MG63 (cell line): Measurements from ENCODE around the gene BRD3. TPM values are rescaled to one million over a fixed set of nuclear protein-coding genes. Genes with fewer than 3 reads are reported as not detected.
A peak's percentile ranks its signal among the peaks of the same experiment; 100 is the strongest.

Experiments used
- DNase-seq: peaks from one replicate; pipeline ENCODE4 v3.0.0-alpha.2; 2020
- H3K27me3 ChIP-seq: fragments of 250-450 bp; sonication (Bioruptor Pico); 2 replicates; pipeline ENCODE4 v1.5.1; 2020; ENCODE audit warnings: mild to moderate bottlenecking, moderate library complexity
- H3K36me3 ChIP-seq: fragments of 250-450 bp; sonication (Bioruptor Pico); 2 replicates; pipeline ENCODE4 v1.5.1; 2020; ENCODE audit warnings: mild to moderate bottlenecking, moderate library complexity
- H3K4me3 ChIP-seq: fragments of 250-450 bp; sonication (Bioruptor Pico); 2 replicates; pipeline ENCODE4 v1.5.1; 2020; ENCODE audit warnings: mild to moderate bottlenecking, moderate library complexity
- H3K9me3 ChIP-seq: fragments of 250-450 bp; sonication (Bioruptor Pico); 2 replicates; pipeline ENCODE4 v1.5.1; 2020; ENCODE audit warnings: mild to moderate bottlenecking, moderate library complexity
- total RNA-seq: library from RNA; depleted of rRNA; stranded (reverse); fragments of >200 nt; shearing (Covaris generic); gene quantifications from 2 replicates; pipeline ENCODE4 v1.2.3, GENCODE V29; 2014; ENCODE audit warnings: low replicate concordance

The BRD3 gene
- total RNA-seq, 1 experiment from 2014 or later, result 5.0 TPM

DNA sequence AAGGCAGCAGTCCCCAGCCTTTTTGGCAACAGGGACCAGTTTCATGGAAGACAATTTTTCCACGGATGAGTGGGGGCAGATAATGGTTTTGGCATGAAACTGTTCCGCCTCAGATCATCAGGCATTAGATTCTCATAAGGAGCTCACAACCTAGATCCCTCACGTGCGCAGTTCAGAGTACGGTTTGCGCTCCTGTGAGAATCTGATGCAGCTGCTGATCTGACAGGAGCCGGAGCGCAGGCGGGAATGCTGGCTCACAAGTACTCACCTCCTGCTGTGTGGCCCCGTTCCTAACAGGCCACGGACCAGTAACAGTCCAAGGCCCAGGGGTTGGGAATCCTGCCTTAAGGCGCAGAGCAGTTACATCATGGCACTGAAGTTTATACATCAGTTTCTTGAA is 3.3 kb upstream of the BRD3 start:
- Histone ChIP-seq H3K4me3 (no peak overlapping the region), H3K27me3 (no peaks in the 10 kb centered on the region; the same call in 1 of the 2 replicates), H3K9me3 (peaks cover 2% of the 10 kb centered on the region; the same call in 1 of the 2 replicates), H3K36me3 (no peaks in the 10 kb centered on the region)
- no peak for DNase-seq

DNA sequence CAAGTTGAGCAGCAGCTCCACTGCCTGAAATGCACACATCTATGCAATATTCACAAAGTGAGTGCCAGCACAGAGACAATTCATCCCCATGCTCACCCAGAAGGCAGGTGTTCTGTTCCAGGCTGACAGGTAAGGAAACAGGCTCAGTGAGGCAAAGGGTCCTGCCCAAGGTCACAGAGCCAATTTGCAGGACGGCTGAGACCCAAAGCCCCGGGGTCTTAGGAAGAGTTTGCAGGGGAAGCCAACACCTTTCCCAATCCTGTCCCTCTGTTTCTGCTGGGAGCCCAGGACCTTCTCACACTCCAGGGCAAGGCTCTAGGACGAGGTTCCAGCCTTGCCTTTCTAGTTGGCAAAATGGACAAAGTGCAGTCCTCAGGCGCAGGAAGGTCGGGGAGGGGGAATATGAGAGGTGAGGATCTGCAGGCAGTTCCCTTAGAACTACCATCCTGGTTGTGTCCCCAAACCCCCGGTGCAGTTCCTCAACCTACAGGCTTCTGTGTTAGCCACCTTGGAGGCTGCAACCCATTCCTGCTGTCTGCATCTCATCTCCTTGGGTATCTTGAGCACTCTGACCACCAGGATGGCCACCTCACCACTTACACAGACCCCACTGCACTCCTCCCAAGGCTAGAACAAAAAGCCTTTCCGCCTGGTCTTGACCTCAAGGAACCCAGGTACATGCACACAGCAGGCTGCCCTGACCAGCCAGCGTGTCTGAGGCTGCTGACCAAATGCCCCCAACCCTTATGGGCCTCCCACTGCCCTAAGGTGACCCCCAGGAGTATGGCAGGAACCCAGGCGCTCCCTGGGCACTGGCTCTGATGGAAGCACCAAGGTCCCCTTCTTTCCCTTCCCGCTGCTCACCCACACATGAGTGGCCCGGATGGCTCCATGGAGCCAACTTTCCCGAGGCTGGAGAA is 1.9 kb upstream of the BRD3 start:
- DNase-seq, result no peak
- Histone ChIP-seq H3K27me3 (no peaks in the 10 kb centered on the region; the same call in 1 of the 2 replicates), H3K9me3 (peaks cover 2% of the 10 kb centered on the region; the same call in 1 of the 2 replicates), H3K4me3 (no peak overlapping the region), H3K36me3 (0 out of 2 replicates have a peak, but pooled peaks cover 3% of the 10 kb centered on the region)

DNA sequence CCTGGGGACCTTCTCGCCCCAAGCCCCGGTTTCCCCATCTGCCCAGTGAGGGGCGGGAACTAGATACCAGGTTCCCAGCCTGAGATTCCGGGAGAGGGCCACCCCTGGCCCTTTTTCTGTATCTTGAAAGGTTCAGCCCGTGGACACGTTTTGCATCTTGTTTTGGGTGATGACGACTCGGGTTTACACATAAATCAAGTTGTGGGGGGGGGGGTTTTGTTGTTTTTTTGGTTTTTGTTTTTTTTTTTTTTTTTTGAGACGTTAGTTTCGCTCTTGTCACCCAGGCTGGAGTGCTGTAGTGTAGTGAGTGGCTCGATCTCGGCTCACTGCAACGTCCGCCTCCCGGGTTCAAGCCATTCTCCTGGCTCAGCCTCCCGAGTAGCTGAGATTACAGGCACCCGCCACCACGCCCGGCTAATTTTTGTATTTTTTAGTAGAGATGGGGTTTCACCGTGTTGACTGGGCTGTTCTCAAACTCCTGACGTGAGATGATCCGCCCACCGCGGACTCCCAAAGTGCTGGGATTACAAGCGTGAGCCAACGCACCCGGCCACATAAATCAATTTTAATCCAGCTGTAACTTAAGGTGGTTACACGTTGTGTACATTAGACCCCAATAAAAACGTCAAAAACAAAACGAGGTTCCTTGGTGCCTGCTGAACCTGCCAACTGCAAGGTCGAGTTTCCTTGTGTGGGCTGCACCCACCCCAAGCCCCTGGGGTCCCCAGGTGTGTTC is 1.1 kb upstream of the BRD3 start:
- Histone ChIP-seq H3K36me3 (peaks cover 5% of the 10 kb centered on the region), H3K27me3 (no peaks in the 10 kb centered on the region; the same call in 1 of the 2 replicates), H3K4me3 (peak overlapping the region; percentile 63), H3K9me3 (peaks cover 2% of the 10 kb centered on the region; the same call in 1 of the 2 replicates)
- no peak for DNase-seq

DNA sequence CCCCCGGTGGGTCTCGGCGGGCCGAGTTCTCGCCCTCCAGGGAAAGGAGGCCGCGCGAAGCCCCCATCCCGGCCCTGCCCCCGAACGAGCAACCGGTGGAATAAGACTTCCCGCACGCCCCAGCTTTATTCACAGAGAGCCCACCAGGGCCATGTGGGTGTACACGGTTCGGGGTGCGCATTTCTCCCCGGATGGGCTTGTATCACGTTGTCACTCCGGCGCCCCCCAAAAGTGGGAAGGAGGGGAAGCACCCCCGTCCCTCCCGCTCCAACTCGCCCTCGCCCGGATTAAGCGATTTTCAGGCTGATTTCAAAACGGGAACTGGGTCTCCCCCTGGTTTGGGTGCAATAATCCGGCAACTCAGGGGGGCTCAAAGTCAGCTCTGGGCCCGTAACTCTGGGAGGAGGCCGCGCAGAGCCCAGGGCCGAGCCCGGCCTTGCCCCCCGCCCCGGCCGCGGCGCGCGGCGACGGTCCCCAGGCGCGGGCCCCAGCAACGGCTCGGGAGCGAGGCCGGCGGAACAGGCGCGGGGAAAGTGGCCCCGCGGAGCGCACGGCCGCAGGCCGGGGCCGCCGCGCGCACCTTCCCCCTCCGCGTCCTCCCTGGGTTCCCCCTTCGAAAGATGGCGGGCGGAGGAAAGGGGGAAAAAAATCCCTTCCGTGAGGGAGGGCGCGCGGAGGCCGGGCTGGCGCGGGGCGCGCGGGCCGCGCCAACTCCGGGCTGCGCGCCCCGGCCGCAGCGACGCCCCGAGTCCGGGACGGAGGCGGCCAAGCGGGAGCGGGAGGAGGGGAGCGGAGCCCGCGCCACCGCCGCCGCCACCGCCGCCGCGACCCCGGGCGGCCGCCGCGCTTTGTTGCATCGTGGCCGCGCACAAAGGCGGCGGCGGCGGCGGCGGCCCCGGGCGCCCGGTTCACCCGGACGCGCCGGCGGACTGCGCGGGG is 644 bp downstream of the BRD3 start:
- H3K9me3 ChIP-seq, result no peaks in the 10 kb centered on the region
- no peaks in the 10 kb centered on the region; the same call in 1 of the 2 replicates for H3K27me3 ChIP-seq
- peak; percentile 27 for DNase-seq
- peaks cover 5% of the 10 kb centered on the region for H3K36me3 ChIP-seq
- peak overlapping the region; percentile 72 for H3K4me3 ChIP-seq

DNA sequence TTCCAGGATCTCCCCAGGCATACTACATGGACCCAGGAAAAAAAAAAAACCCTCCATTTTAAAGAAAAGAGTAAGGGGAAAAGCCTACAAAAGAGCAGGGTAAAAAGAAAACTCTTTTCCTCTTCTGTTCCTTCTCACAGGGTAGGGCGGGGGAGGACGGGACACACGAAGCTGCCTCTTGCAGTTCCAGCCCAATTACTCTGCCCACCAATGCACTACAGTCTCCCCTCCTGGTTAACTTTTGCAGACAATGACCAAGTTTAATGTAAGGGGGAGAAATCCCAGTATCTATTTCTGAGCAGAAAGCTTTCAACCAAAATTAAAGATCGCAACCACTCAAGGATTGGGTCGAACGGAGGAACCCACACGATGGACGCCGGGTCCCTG is 1.3 kb downstream of the BRD3 start:
- Histone ChIP-seq H3K9me3 (no peaks in the 10 kb centered on the region), H3K27me3 (no peaks in the 10 kb centered on the region; the same call in 1 of the 2 replicates), H3K36me3 (peaks cover 5% of the 10 kb centered on the region), H3K4me3 (peak overlapping the region; percentile 72)
- no peak for DNase-seq

DNA sequence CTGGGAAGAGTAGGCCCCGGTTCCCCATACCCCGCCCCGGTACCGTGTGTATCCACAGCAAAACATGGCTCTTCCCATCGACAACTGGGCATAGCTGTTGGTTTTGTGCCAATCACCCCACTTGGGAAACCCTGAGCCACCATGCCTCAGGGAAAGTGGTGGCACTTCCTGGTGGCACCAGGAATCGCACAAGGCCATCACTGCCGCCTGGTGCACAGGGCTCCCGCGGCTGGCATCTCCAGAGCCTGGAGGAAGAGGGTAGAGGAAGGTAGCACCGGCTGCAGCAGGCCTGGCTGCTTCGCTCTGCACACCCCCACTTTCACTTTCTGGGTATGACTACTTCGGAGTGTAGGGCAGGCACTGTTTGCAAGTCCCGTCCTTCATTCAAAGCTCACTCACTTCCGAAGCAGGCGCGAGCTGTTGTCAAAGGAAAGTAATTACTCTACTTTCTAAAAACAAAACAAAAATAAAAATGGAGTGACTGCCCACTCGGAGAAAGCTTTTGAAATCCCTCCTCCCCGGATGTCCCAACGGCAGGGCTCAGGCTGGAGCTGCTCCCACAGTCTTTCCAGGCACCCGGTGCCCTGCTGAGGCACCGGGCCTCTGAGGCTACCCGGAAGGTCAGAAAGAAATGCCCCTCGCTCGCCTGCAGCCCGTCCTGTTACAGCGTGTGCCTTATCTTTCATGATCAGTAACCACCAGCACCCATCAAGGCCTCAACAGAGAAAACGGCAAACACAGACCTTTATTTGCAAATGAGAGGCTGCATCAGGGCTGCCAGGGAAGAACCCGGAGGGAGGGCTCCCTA is 2.0 kb downstream of the BRD3 start:
- Histone ChIP-seq H3K36me3 (peaks cover 5% of the 10 kb centered on the region), H3K27me3 (no peaks in the 10 kb centered on the region; the same call in 1 of the 2 replicates), H3K9me3 (no peaks in the 10 kb centered on the region), H3K4me3 (peak overlapping the region; percentile 72)
- DNase-seq, result peak; percentile 35

DNA sequence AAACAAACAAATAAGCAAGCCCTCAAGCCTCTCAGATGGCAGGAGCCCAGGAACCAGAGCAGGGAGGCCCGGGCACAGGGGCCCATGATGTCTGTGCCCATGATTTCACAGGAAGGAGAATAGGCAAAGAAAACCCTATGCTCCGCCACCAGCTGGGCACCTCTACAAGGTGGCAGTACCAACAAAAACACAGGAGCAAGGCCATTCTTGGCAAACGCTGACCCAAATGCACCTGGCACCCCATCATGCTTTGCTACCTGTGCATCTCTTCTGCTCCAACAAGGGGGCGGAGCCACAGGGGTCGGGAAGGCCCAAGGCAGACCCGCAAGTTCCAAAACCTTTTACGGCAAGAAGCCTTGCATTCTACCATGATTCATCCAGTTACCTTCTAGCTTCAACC is 3.1 kb downstream of the BRD3 start:
- Histone ChIP-seq H3K36me3 (peaks cover 5% of the 10 kb centered on the region), H3K27me3 (no peaks in the 10 kb centered on the region), H3K9me3 (no peaks in the 10 kb centered on the region), H3K4me3 (no peak overlapping the region)
- no peak for DNase-seq

DNA sequence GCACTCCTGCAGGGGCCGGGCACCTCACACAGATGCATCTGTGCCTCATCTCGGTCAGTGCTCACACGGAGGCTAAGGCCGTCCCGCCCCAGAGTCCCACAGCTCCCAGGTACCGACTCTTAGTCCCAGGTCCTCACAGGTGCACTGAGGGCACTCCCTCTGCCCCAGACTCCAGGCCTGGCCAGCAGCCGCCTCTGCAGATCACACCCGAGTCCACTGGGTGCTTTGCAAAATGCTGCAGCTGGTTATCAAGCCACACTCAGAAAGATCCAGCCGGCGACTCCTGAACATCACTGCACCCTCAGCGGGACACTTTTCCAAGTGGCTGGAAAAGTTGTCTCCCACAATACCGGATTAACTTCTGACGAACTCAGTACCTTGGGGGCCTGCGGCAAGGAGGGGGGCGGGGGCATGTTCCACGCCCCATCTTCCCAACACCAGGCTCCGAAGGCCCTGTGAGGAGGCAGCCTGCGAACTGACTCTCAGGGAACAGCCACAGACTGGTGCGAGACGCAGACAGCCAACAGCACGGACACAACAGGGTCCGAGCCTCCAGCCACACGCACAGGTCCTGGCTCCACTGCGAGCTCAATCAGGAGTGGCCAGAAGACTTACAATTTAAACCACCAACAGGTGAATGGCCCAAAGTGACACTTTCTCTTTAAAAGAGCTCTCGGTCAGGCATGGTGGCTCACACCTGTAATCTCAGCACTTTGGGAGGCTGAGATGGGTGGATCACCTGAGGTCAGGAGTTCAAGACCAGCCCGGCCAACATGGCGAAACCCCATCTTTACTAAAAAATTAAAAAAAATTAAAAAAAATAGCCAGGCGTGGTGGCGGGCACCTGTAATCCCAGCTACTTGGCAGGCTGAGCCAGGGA is 4.0 kb downstream of the BRD3 start:
- Histone ChIP-seq H3K36me3 (peaks cover 5% of the 10 kb centered on the region), H3K4me3 (no peak overlapping the region), H3K27me3 (no peaks in the 10 kb centered on the region), H3K9me3 (no peaks in the 10 kb centered on the region)
- no peak for DNase-seq

DNA sequence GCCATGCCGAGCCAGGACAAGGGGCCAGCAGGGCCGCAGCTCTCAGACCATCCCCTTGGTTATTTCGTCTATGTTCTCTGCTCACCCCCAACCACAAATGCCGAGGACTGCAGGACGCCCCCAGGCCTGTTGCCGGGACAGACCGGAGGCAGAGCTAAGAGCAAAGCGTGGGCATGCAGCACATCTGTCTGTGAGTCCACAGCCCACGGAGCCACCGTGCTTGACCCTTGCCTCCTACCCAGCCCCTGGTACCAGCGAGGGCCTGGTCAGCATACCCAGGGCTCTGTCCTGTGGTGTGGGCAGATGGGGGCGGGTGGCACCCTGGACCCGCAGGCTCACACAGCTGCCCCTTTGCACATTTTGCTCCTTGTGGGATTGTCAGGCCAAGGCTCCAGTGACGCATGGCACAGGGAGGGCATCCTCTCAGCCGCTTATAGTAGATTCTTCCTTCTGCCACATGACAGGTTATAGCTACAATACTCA is 4.7 kb downstream of the BRD3 start:
- no peaks in the 10 kb centered on the region for H3K9me3 ChIP-seq

DNA sequence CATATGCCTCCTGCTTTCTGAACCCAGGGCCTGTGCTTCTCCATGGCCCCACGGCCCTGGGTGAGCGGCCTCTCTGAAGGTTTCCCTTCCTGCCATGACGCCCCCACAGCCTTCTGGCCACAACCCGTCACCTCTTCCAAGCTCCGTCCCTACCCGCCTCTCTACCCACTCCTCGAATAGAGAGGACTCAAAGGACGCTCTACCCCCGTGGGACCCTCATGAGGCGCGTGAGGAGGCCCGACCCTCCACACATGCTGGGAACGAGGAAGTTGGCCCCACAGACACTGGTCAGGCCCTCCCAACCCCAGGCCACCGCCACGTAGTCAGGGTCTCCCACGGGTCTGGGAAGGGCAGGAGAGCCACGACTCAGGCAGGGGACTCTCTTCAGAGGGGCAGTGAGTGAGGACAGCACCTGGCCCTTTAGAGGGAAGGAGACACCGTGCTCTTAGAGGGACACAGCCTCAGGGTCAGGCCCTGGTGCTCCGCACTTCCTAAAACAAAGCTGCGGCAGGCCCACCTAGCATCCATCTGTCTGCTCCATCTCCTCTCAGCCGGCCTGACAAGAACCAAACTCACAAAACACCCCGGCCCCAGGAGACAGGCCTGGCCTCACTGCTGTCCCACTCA is 5.3 kb downstream of the BRD3 start:
- H3K4me3 ChIP-seq, result no peak overlapping the region
- DNase-seq, result no peak
- peaks cover 9% of the 10 kb centered on the region for H3K36me3 ChIP-seq

More for the DNA sequence above, 4.7 kb downstream of the BRD3 start:
- DNase-seq, result no peak
- H3K36me3 ChIP-seq, result peaks cover 8% of the 10 kb centered on the region
- H3K27me3 ChIP-seq, result no peaks in the 10 kb centered on the region
- no peak overlapping the region for H3K4me3 ChIP-seq

DNA sequence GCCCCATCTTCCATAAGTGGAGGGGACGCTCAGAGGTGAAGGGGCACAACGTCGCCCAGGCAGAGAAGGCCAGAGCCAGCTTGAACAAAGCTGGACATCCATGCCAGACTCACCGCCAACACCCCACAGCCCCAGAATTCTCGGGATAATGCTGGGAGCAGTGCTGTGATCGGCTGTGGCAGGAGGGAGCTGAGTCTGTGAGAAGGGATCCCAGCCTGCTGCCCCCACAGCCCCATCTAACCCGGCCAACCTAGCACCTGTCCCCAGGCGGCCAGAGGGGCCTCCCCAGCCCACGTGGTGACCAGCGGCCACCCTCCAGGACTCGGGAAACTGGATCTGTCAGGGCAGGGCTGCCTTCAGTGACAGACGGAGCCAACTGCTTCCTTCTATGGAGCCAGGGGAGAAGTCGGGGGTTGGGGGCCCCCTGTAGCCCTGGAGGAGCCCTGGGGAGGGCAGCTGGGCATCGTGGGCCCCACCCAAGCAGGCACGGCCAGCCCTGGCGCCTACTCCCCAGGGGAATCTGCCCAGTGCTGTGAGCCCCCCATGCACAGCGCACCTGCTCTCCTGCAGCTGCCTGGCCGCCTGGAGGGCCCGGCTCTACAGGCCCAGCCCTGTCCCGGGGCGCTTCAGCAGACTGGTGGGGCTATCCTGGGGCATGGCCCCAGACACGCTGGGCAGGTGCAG is 6.0 kb downstream of the BRD3 start:
- DNase-seq, result no peak
- Histone ChIP-seq H3K27me3 (no peaks in the 10 kb centered on the region), H3K36me3 (peaks cover 9% of the 10 kb centered on the region), H3K4me3 (no peak overlapping the region), H3K9me3 (no peaks in the 10 kb centered on the region)

More for the DNA sequence above, 5.3 kb downstream of the BRD3 start:
- Histone ChIP-seq H3K27me3 (no peaks in the 10 kb centered on the region), H3K9me3 (no peaks in the 10 kb centered on the region)

DNA sequence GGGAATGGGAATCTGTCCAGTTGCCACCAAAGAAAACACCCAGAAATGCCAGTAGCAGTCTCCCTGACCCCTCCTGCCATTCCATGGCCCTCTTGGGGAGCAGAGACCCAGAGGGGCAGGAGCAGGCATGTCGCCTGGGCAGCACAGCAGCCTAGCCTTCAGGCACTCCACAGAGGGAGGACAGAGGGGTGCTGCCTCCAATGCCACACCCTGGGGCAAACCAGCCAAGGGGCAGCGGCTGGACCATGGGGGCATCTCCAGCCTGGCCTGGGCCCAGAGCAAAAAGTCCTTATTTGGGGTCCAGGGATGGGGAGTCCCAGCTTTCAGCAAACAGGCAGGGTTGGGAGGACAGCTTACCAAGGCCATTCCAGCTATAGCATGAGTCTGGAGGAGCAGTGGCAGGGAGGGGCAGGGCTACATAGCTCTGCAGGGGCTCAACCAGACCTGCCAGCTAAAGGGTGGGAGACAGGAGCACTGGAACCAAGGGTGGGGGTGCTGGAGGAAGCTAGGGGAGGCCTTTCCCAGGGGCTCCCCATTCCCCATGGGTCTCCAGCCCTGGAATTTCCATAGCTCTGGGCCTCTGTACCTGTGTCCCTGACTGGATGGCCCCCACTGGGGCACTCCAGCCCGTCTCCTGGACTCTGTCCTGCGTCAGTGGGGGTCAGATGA is 6.7 kb downstream of the BRD3 start:
- no peaks in the 10 kb centered on the region for H3K27me3 ChIP-seq
- H3K4me3 ChIP-seq, result no peak overlapping the region
- no peaks in the 10 kb centered on the region for H3K9me3 ChIP-seq
- DNase-seq, result no peak
- H3K36me3 ChIP-seq, result peaks cover 9% of the 10 kb centered on the region

DNA sequence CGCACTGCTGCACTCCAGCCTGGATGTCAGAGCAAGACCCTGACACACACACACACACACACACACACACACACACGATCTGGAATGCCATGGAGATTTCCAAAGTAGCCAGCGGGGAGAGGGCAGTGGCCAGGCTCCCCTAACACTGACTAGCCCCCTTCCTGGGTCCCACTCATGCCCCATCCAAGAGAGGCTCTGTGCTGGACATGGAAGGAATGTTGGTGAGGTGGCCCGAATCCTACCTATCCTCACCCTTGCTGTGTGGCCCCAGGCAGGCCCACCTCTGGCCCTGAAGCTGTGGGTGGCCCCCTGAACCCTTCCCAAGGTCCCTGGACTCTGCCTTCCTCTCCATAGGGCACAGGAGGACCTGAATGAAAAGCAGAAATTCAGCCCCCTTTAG is 7.3 kb downstream of the BRD3 start:
- no peak for DNase-seq
- Histone ChIP-seq H3K36me3 (peaks cover 6% of the 10 kb centered on the region), H3K27me3 (no peaks in the 10 kb centered on the region), H3K9me3 (no peaks in the 10 kb centered on the region), H3K4me3 (no peak overlapping the region)
